ENCODE data around the gene ZMAT5. TPM values are rescaled to one million over a fixed set of nuclear protein-coding genes. Genes with fewer than 3 reads are reported as not detected.
A peak's percentile ranks its signal among the peaks of the same experiment; 100 is the strongest.

The ZMAT5 gene
- polyA plus RNA-seq, 3 donors: 27.1 to 79.4 (median 59.3) TPM

GRCh38 chr22:29801796-29802195 lies 35.0 kb upstream of the ZMAT5 start:
- peaks cover 0 to 2% (median 0%) of the 10 kb centered on the region in 7 donors for H3K9me3 Mint-ChIP-seq
- Histone ChIP-seq H2AFZ (ENCODE audit: insufficient read depth, low read depth, low read length, poor library complexity, severe bottlenecking) (no peak overlapping the region), H3K27ac (ENCODE audit: low read depth in 1 of 2, low read length in 2 of 2) (peak overlapping the region in 1 of 2 donors; percentile 30), H3K4me2 (replicated peaks; ENCODE audit: extremely low read depth, low read length, poor library complexity, severe bottlenecking) (no peak overlapping the region), H3K36me3 (replicated peaks in 1 of 2; ENCODE audit: control insufficient read depth in 1 of 2, insufficient read depth in 2 of 2, low read length in 2 of 2) (peaks cover 61 to 63% of the 10 kb centered on the region in 2 donors), H3K9me3 (replicated peaks in 1 of 2; ENCODE audit: control insufficient read depth in 1 of 2, insufficient read depth in 1 of 2, low read length in 2 of 2) (no peaks in the 10 kb centered on the region), H3K4me1 (ENCODE audit: control insufficient read depth in 1 of 2, insufficient read depth in 2 of 2, low read length in 2 of 2) (peaks cover 39 to 40% of the 10 kb centered on the region in 2 donors), H3K79me2 (ENCODE audit: insufficient read depth, low read length) (peaks cover 8% of the 10 kb centered on the region), H3K4me3 (replicated peaks in 1 of 3; ENCODE audit: low read depth in 2 of 3, low read length in 3 of 3) (no peak overlapping the region), H3K27me3 (ENCODE audit: control insufficient read depth in 2 of 2, insufficient read depth in 2 of 2, low read length in 2 of 2) (no peaks in the 10 kb centered on the region), H3K9ac (ENCODE audit: insufficient read depth, low read length, poor library complexity, severe bottlenecking) (no peak overlapping the region), H4K20me1 (ENCODE audit: insufficient read depth, low read length) (peaks cover 5% of the 10 kb centered on the region)
- intact Hi-C loops (cut with micrococcal nuclease): no loop called here
- no peak for DNase-seq
- peak overlapping the region in 2 of 7 donors; percentile 15 to 37 for H3K27ac Mint-ChIP-seq
- no peak overlapping the region for H3K4me3 Mint-ChIP-seq
- TF ChIP-seq CTCF (IDR thresholded peaks at IDR 0.05): no peak
- peaks cover 0 to 4% (median 0%) of the 10 kb centered on the region in 3 donors for H3K27me3 Mint-ChIP-seq (ENCODE audit: low read depth in 3 of 3)
- H3K4me1 Mint-ChIP-seq: peaks cover 43% of the 10 kb centered on the region
- WGBS (ENCODE audit: insufficient coverage): 93% methylated on average over 6 of the region's 8 CpGs
- H3K36me3 Mint-ChIP-seq: peaks cover 70 to 83% of the 10 kb centered on the region in 2 donors

- peaks cover 68 to 83% of the 10 kb centered on the region in 2 donors for H3K36me3 Mint-ChIP-seq
Measured at GRCh38 chr22:29801153-29801552, 34.3 kb upstream of the ZMAT5 start.

More at GRCh38 chr22:29801153-29801552, 34.3 kb upstream of the ZMAT5 start:
- Histone ChIP-seq H3K9ac (ENCODE audit: insufficient read depth, low read length, poor library complexity, severe bottlenecking) (no peak overlapping the region), H4K20me1 (ENCODE audit: insufficient read depth, low read length) (peaks cover 8% of the 10 kb centered on the region), H2AFZ (ENCODE audit: insufficient read depth, low read depth, low read length, poor library complexity, severe bottlenecking) (no peak overlapping the region), H3K4me2 (replicated peaks; ENCODE audit: extremely low read depth, low read length, poor library complexity, severe bottlenecking) (no peak overlapping the region), H3K9me3 (replicated peaks in 1 of 2; ENCODE audit: control insufficient read depth in 1 of 2, insufficient read depth in 1 of 2, low read length in 2 of 2) (no peaks in the 10 kb centered on the region), H3K4me1 (ENCODE audit: control insufficient read depth in 1 of 2, insufficient read depth in 2 of 2, low read length in 2 of 2) (peaks cover 43% of the 10 kb centered on the region in 2 donors), H3K27ac (ENCODE audit: low read depth in 1 of 2, low read length in 2 of 2) (no peak overlapping the region), H3K79me2 (ENCODE audit: insufficient read depth, low read length) (peaks cover 14% of the 10 kb centered on the region), H3K4me3 (replicated peaks in 1 of 3; ENCODE audit: low read depth in 2 of 3, low read length in 3 of 3) (no peak overlapping the region), H3K27me3 (ENCODE audit: control insufficient read depth in 2 of 2, insufficient read depth in 2 of 2, low read length in 2 of 2) (no peaks in the 10 kb centered on the region), H3K36me3 (replicated peaks in 1 of 2; ENCODE audit: control insufficient read depth in 1 of 2, insufficient read depth in 2 of 2, low read length in 2 of 2) (peaks cover 60 to 63% of the 10 kb centered on the region in 2 donors)
- Mint-ChIP-seq H3K4me1 (peaks cover 44% of the 10 kb centered on the region), H3K27me3 (ENCODE audit: low read depth in 3 of 3) (peaks cover 0 to 4% (median 0%) of the 10 kb centered on the region in 3 donors), H3K9me3 (peaks cover 0 to 2% (median 0%) of the 10 kb centered on the region in 7 donors), H3K4me3 (no peak overlapping the region), H3K27ac (peak overlapping the region in 3 of 7 donors; percentile 37 to 73 (median 67))
- intact Hi-C loops (cut with micrococcal nuclease): no loop called here
- 89% methylated on average over 3 of the region's 5 CpGs for WGBS (ENCODE audit: insufficient coverage)
- DNase-seq: no peak
- no peak for TF ChIP-seq CTCF (IDR thresholded peaks at IDR 0.05)

Measured in CD14-positive monocyte (primary cell).